Measurements from ENCODE around the gene PGM1. TPM values are rescaled to one million over a fixed set of nuclear protein-coding genes. Genes with fewer than 3 reads are reported as not detected.

Gene PGM1
- total and polyA plus RNA-seq, 2 of the 13 experiments (the other 11 are each of a cell fraction or from before 2014, with no cell fraction given) = 51.6 to 105 TPM

- TF ChIP-seq ZNF792 (CRISPR knock-in tag; IDR thresholded peaks at IDR 0.05) = no peak
- no peak for TF ChIP-seq NKX3-1 (CRISPR knock-in tag; IDR thresholded peaks at IDR 0.05)
- TF ChIP-seq SRSF9 (IDR thresholded peaks at IDR 0.05; ENCODE audit: borderline replicate concordance, insufficient read depth, low read depth, low read length, poor library complexity, severe bottlenecking) = no peak
- no peak for TF ChIP-seq ZNF121 (CRISPR knock-in tag; IDR thresholded peaks at IDR 0.05)
- TF ChIP-seq ZBTB7B (CRISPR knock-in tag; IDR thresholded peaks at IDR 0.05) = no peak
- TF ChIP-seq BCL6 (CRISPR knock-in tag; IDR thresholded peaks at IDR 0.05) = peak; percentile 55
- TF ChIP-seq SMYD3 (CRISPR knock-in tag; IDR thresholded peaks at IDR 0.05) = no peak
- TF ChIP-seq MTA1 (CRISPR knock-in tag; IDR thresholded peaks at IDR 0.05; ENCODE audit: borderline replicate concordance) = no peak
- peak; percentile 75 for TF ChIP-seq ARID5B (CRISPR knock-in tag; IDR thresholded peaks at IDR 0.05)
- no peak for TF ChIP-seq SPEN (CRISPR knock-in tag; IDR thresholded peaks at IDR 0.05; ENCODE audit: low read depth)
- TF ChIP-seq ZC3H4 (CRISPR knock-in tag; IDR thresholded peaks at IDR 0.05; ENCODE audit: borderline replicate concordance) = no peak
- TF ChIP-seq RELA (CRISPR knock-in tag; IDR thresholded peaks at IDR 0.05) = no peak
- no peak for TF ChIP-seq ZNF580 (CRISPR knock-in tag; IDR thresholded peaks at IDR 0.05; ENCODE audit: borderline replicate concordance, low read depth)
- TF ChIP-seq ZBTB10 (CRISPR knock-in tag; IDR thresholded peaks at IDR 0.05; ENCODE audit: borderline replicate concordance) = no peak
- TF ChIP-seq ONECUT2 (CRISPR knock-in tag; IDR thresholded peaks at IDR 0.05) = no peak
- no peak; the same call in 1 of the 2 replicates for TF ChIP-seq RARA (CRISPR knock-in tag; IDR thresholded peaks at IDR 0.05)
- no peak for TF ChIP-seq FOXP1 (IDR thresholded peaks at IDR 0.05)
- peak; percentile 61 for TF ChIP-seq FOXP1 (CRISPR knock-in tag; IDR thresholded peaks at IDR 0.05)
- TF ChIP-seq BRD4 (CRISPR knock-in tag; IDR thresholded peaks at IDR 0.05) = no peak
- TF ChIP-seq SETDB1 (CRISPR knock-in tag; IDR thresholded peaks at IDR 0.05; ENCODE audit: borderline replicate concordance) = no peak
- TF ChIP-seq TFAP4 (IDR thresholded peaks at IDR 0.05; ENCODE audit: borderline replicate concordance, low read depth) = no peak
- no peak for TF ChIP-seq CBFB (CRISPR knock-in tag; IDR thresholded peaks at IDR 0.05)
- no peak for TF ChIP-seq ZBTB33 (CRISPR knock-in tag; IDR thresholded peaks at IDR 0.05)
- TF ChIP-seq MLLT10 (CRISPR knock-in tag; IDR thresholded peaks at IDR 0.05) = no peak
Measured at GRCh38 chr1:63701187-63701586, 108.0 kb downstream of the PGM1 start (continued).

Data from HepG2 (cell line).